PC-3 (cell line): ENCODE measurements around the gene SPEM3.

Source experiments
- EZH2 ChIP-seq: fragments of 300-600 bp; sonication (generic); IDR thresholded peaks from one replicate; pipeline ENCODE4 v1.6.1; 2017; ENCODE audit warnings: antibody characterized with exemption, mild to moderate bottlenecking, low read length; ENCODE audit not compliant: unreplicated experiment
- EZH2phosphoT487 ChIP-seq: fragments of 300-600 bp; sonication (generic); IDR thresholded peaks from 2 replicates; pipeline ENCODE4 v1.6.1; 2018; ENCODE audit warnings: mild to moderate bottlenecking, antibody characterized with exemption, low read length, borderline replicate concordance
- TF ChIP-seq, protein P1 (sequence below): fragments of 300-600 bp; sonication (generic); conservative IDR thresholded peaks from 2 replicates; pipeline ENCODE4 v1.5.1; 2017; ENCODE audit warnings: antibody characterized with exemption, low read depth, mild to moderate bottlenecking, low read length

- TF ChIP-seq, protein P1, sequence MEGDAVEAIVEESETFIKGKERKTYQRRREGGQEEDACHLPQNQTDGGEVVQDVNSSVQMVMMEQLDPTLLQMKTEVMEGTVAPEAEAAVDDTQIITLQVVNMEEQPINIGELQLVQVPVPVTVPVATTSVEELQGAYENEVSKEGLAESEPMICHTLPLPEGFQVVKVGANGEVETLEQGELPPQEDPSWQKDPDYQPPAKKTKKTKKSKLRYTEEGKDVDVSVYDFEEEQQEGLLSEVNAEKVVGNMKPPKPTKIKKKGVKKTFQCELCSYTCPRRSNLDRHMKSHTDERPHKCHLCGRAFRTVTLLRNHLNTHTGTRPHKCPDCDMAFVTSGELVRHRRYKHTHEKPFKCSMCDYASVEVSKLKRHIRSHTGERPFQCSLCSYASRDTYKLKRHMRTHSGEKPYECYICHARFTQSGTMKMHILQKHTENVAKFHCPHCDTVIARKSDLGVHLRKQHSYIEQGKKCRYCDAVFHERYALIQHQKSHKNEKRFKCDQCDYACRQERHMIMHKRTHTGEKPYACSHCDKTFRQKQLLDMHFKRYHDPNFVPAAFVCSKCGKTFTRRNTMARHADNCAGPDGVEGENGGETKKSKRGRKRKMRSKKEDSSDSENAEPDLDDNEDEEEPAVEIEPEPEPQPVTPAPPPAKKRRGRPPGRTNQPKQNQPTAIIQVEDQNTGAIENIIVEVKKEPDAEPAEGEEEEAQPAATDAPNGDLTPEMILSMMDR: no peak
- no peak for TF ChIP-seq EZH2
- no peak for TF ChIP-seq EZH2phosphoT487
Observed at GRCh38 chr17:7467498-7467897, 38.8 kb downstream of the SPEM3 start.
